Subcutaneous abdominal adipose tissue (tissue), 5 donors: ENCODE measurements around the gene GOSR1.
"Not testable (repeated sequence)": the region's sequence is repeated elsewhere in the genome, so short reads cannot be mapped to it uniquely, and the experiment has no call there.

Experiments
- H3K27ac ChIP-seq: one replicate; pipeline ENCODE4 v1.7.0; 2013; ENCODE audit warnings: low read depth, mild to moderate bottlenecking, inconsistent platforms, low read length, moderate library complexity
- H3K27me3 ChIP-seq, 5 donors: one replicate each; pipeline ENCODE4 v1.7.0; 2013; ENCODE audit warnings: low read length in 5 of 5, inconsistent platforms in 1 of 5; ENCODE audit not compliant: control insufficient read depth in 5 of 5, insufficient read depth in 4 of 5
- H3K36me3 ChIP-seq, 5 donors: one replicate each; pipeline ENCODE4 v1.7.0; 2013; ENCODE audit warnings: low read length in 5 of 5; ENCODE audit not compliant: control insufficient read depth in 5 of 5, insufficient read depth in 5 of 5
- H3K4me1 ChIP-seq, 5 donors: one replicate each; pipeline ENCODE4 v1.7.0; 2013; ENCODE audit warnings: low read length in 5 of 5, mild to moderate bottlenecking in 3 of 5, moderate library complexity in 1 of 5; ENCODE audit not compliant: control insufficient read depth in 5 of 5, insufficient read depth in 5 of 5
- H3K4me3 ChIP-seq, 5 donors: one replicate each; pipeline ENCODE4 v1.7.0; 2013; ENCODE audit warnings: low read length in 5 of 5, low read depth in 1 of 5
- H3K9ac ChIP-seq, 5 donors: one replicate each; pipeline ENCODE4 v1.7.0; 2013; ENCODE audit warnings: low read length in 5 of 5, mild to moderate bottlenecking in 4 of 5, moderate library complexity in 3 of 5
- H3K9me3 ChIP-seq, 5 donors: one replicate each; pipeline ENCODE4 v1.7.0; 2013; ENCODE audit warnings: low read length in 5 of 5; ENCODE audit not compliant: control insufficient read depth in 5 of 5
- donor health status: healthy.
- donor health status: healthy.
- donor health status: healthy.
- donor health status: healthy.
- donor health status: healthy.

Gene GOSR1

DNA sequence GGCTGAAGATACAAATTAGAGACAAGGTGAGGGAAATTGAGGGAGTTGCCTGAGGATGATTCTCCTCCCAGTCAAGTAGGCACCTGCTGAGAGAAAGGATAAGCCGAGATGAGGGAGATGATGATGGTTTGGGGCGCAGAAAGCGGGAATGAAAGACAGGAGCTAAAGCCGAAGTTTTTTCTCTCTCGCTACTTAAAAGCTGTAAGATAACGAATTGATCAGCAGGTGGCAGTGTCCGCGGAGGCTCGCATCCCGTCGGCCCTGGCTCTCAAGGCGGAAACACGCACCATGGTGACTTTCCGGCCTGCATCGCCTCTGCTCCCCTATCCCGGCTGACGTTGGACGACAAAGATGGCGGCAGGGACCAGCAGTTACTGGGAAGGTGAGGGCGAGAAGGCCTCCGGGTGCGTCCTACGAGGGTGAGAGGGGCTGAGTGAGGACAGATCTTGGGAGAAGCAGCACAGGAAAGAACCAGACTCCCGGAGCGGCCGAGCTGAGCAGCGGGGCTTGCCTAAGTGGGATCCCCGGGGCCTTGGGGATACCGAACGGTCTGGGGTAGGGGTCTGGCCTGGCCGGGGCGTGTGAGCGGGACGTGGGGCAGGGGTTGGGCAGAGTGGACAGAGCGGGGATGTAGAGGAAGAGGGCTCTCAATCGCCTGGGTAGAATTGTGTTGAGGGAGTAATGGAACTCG lies at the start of gene GOSR1:
GOSR1 (plus strand) TSS at position 326 of the 691 bp plus-strand sequence; CDS start at position 352, 26 bp downstream.
- Histone ChIP-seq H3K4me1 (peaks cover 2 to 23% (median 21%) of the 10 kb centered on the region in 5 donors), H3K36me3 (peaks cover 10 to 13% (median 12%) of the 10 kb centered on the region in 5 donors), H3K9me3 (no peaks in the 10 kb centered on the region), H3K27ac (peak within 1 kb of the TSS; percentile 93), H3K4me3 (peak within 1 kb of the TSS; percentile 90 to 99 (median 96)), H3K9ac (peak within 1 kb of the TSS; percentile 97 to 100 (median 99)), H3K27me3 (no peaks in the 10 kb centered on the region)

DNA sequence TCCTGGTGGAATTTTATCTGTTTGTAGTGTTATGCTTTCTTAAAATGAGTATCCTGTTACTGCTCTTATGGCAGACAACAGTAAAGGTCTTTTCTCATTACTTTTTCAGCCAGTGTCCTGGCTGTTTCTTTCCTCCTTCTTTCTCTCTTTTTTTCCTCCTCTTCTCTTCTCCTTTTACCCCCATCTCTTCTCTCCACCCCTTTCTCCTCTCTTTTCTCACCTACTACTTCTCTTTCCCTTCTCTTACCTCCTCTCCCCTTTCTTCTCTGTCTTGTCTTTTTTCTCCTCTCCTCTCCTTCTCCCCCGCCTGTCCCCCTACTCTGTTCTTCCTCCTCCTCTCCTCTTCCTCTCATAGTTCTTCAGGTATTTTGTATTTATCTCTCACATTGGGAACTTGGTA lies 49.6 kb upstream of the GOSR1 start:
- no peaks in the 10 kb centered on the region for H3K27me3 ChIP-seq
- no peak overlapping the region for H3K9ac ChIP-seq
- no peaks in the 10 kb centered on the region for H3K9me3 ChIP-seq
- H3K4me3 ChIP-seq = no peak overlapping the region
- peaks cover 22 to 43% (median 31%) of the 10 kb centered on the region in 5 donors for H3K36me3 ChIP-seq
- H3K27ac ChIP-seq = no peak overlapping the region
- peaks cover 0 to 5% (median 0%) of the 10 kb centered on the region in 5 donors for H3K4me1 ChIP-seq

DNA sequence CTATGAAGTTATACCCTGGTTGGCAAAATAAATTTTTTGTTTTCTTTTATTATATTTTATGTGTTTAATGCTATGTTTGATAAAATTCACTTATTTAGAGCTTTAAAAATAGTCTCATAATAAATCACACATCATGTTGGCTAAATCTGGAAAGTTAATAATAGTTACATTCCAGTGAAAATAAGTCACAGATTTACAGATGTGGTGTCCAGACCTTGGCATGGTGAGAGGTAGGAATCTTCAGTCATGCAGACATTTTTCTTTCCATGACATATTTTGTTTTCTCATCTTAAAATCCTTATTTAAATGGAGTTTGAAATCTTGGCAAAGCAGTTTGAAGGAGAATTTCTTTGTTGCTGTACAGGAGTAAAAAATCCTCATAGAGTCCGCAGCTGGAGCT lies 48.1 kb upstream of the GOSR1 start:
- no peak overlapping the region for H3K9ac ChIP-seq
- H3K4me3 ChIP-seq = no peak overlapping the region
- H3K27ac ChIP-seq = no peak overlapping the region
- H3K36me3 ChIP-seq = peaks cover 15 to 41% (median 22%) of the 10 kb centered on the region in 5 donors
- H3K9me3 ChIP-seq = no peaks in the 10 kb centered on the region
- no peaks in the 10 kb centered on the region for H3K27me3 ChIP-seq
- H3K4me1 ChIP-seq = peaks cover 0 to 12% (median 4%) of the 10 kb centered on the region in 5 donors

DNA sequence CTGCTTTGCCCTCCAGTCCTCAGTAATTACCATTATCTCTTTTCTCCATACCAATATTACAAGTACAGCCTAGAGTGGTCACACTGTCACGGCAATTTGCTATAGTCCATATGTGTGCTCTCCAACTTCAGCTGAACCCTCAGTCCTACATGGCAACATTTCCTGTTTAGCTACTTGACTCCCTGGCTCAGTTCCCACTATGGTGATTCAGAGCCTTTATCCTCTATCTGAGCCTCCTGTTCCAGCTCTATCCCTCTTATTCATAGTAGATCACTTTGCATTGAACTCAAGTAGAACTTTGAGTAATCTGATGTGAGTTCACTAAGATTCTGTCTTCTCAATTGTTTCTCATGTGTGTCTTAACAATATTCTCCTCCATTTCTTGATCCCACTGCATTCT lies 43.7 kb upstream of the GOSR1 start:
- Histone ChIP-seq H3K9me3 (no peaks in the 10 kb centered on the region), H3K9ac (no peak overlapping the region), H3K4me3 (no peak overlapping the region), H3K36me3 (peaks cover 7 to 26% (median 15%) of the 10 kb centered on the region in 5 donors), H3K27ac (no peak overlapping the region), H3K4me1 (peaks cover 0 to 12% (median 4%) of the 10 kb centered on the region in 5 donors), H3K27me3 (no peaks in the 10 kb centered on the region)

DNA sequence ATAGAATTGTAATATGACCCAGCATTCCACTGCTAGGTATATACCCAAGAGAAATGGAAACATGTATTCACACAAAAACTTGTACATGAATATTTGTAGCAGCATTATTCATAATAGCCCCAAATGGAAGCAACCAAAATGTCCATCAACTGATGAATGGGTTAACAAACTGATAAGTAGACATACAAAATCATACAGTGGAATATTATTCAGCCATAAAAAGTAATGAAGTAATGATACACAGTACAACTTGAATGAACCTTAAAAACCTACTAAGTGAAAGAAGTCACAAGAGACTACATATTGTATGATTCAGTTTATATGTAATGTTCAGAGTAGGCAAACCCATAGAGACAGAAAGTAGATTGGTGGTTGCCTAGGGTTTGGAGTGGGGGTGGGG lies 40.5 kb upstream of the GOSR1 start:
- no peaks in the 10 kb centered on the region for H3K9me3 ChIP-seq

DNA sequence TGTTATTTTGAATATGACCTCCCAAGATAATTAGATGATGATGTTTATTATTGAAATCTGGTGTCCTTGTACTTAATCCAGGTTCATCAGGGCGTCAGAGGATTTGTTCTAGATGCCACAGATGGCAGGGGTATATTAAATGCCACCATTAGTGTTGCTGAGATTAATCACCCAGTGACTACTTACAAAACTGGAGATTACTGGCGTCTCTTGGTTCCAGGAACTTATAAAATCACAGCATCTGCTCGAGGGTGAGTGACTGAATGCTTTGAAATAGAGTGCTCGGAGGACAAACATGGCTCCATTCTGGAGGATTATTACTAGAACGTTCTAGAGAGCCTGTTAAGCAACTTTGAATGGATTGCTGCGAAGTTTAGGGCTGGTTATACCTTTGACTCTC lies 33.5 kb upstream of the GOSR1 start:
- H3K9ac ChIP-seq = no peak overlapping the region
- no peak overlapping the region for H3K27ac ChIP-seq
- no peak overlapping the region for H3K4me3 ChIP-seq
- H3K4me1 ChIP-seq = no peaks in the 10 kb centered on the region
- no peaks in the 10 kb centered on the region for H3K27me3 ChIP-seq
- peaks cover 10 to 20% (median 18%) of the 10 kb centered on the region in 5 donors for H3K36me3 ChIP-seq
- no peaks in the 10 kb centered on the region for H3K9me3 ChIP-seq

More for the DNA sequence above, 40.5 kb upstream of the GOSR1 start:
- Histone ChIP-seq H3K9ac (no peak overlapping the region), H3K36me3 (peaks cover 7 to 26% (median 13%) of the 10 kb centered on the region in 5 donors), H3K27me3 (no peaks in the 10 kb centered on the region), H3K4me3 (no peak overlapping the region), H3K27ac (no peak overlapping the region), H3K4me1 (peaks cover 0 to 8% (median 4%) of the 10 kb centered on the region in 5 donors)

DNA sequence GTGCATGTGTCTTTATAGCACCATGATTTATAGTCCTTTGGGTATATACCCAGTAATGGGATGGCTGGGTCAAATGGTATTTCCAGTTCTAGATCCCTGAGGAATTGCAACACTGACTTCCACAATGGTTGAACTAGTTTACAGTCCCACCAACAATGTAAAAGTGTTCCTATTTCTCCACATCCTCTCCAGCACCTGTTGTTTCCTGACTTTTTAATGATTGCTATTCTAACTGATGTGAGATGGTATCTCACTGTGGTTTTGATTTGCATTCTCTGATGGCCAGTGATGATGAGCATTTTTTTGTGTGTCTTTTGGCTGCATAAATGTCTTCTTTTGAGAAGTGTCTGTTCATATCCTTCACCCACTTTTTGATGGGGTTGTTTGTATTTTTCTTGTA lies 30.6 kb upstream of the GOSR1 start:
- H3K4me3 ChIP-seq = not testable (repeated sequence)

DNA sequence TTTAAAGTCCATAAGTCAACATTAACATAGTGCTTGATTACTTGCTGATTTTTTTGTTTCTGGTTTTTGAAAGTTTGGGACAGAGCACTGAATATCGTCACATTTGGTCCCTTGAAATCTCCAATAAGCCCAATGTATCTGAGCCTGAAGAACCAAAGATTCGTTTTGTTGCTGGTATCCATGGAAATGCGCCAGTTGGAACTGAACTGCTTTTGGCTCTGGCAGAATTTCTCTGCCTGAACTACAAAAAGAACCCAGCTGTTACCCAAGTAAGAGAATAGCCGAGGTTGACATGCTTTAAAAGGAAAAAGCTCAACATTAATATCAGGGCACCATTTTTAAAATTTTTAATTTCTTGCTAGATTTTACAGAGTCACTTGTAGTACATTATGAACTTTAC lies 27.7 kb upstream of the GOSR1 start:
- Histone ChIP-seq H3K9ac (no peak overlapping the region), H3K27me3 (no peaks in the 10 kb centered on the region), H3K36me3 (peaks cover 12 to 27% (median 19%) of the 10 kb centered on the region in 5 donors), H3K9me3 (no peaks in the 10 kb centered on the region), H3K27ac (peak overlapping the region; percentile 62), H3K4me3 (no peak overlapping the region), H3K4me1 (peaks cover 0 to 17% (median 4%) of the 10 kb centered on the region in 5 donors)

More for the DNA sequence above, 30.6 kb upstream of the GOSR1 start:
- Histone ChIP-seq H3K36me3 (peaks cover 12 to 25% (median 21%) of the 10 kb centered on the region in 5 donors), H3K4me1 (peaks cover 0 to 17% (median 4%) of the 10 kb centered on the region in 5 donors)
- H3K9ac ChIP-seq, H3K27me3 ChIP-seq, H3K27ac ChIP-seq, H3K9me3 ChIP-seq: not testable (repeated sequence)

DNA sequence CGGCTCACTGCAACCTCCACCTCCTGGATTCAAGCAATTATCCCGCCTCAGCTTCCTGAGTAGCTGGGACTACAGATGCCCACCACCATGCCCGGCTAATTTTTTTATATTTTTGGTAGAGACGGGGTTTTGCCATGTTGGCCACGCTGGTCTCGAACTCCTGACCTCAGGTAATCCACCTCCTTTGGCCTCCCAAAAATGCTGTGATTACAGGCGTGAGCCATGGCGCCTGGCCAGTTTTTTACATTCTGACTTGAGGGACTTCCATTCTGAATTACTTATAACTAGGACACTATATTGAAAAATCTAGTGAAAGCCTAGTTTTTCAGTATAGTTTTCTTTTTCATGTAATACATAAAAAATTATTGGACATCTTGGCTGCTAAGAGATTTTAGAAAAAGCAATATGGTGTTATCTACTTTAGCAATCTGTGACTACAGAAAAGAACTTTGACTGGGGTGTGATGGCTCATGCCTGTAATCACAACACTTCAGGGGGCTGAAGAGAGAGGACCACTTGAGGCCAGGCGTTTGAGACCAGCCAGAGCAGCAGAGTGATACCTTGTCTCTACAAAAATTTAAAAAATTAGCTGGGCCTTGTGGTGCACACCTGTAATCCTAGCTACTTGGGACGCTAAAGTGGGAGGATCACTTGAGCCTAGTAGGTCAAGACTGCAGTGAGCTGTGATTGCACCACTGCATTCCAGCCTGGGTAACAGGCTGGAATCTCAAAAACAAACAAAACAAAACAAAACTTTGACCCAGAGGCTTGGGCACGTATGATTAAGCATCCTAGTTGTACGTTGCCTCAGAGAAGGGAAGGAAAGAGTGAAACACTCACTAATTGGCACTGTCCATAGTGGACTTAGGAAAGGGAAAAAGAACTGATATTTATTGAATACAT lies 26.8 kb upstream of the GOSR1 start:
- no peak overlapping the region for H3K9ac ChIP-seq
- H3K4me1 ChIP-seq = peaks cover 0 to 17% (median 4%) of the 10 kb centered on the region in 5 donors
- H3K27ac ChIP-seq = peak overlapping the region; percentile 62
- H3K4me3 ChIP-seq = no peak overlapping the region
- H3K36me3 ChIP-seq = peaks cover 14 to 30% (median 16%) of the 10 kb centered on the region in 5 donors
- H3K27me3 ChIP-seq = no peaks in the 10 kb centered on the region
- H3K9me3 ChIP-seq = no peaks in the 10 kb centered on the region

DNA sequence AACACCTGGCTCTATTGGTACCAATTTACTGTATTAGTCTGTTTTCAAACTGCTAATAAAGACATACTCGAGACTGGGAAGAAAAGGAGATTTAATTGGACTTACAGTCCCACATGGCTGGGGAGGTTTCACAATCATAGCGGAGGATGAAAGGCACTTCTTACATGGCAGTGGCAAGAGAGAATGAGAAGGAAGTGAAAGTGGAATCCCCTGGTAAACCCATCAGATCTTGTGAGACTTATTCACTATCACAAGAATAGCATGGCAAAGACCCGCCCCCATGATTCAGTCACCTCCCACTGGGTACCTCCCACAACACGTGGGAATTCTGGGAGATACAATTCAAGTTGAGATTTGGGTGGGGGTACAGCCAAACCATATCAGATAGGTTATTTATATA lies 22.6 kb upstream of the GOSR1 start:
- H3K27me3 ChIP-seq = no peaks in the 10 kb centered on the region

More for the DNA sequence above, 22.6 kb upstream of the GOSR1 start:
- no peak overlapping the region for H3K4me3 ChIP-seq
- peaks cover 26 to 42% (median 27%) of the 10 kb centered on the region in 5 donors for H3K36me3 ChIP-seq
- no peak overlapping the region for H3K27ac ChIP-seq
- peaks cover 0 to 16% (median 4%) of the 10 kb centered on the region in 5 donors for H3K4me1 ChIP-seq
- no peak overlapping the region for H3K9ac ChIP-seq
- H3K9me3 ChIP-seq = no peaks in the 10 kb centered on the region
